Measurements from ENCODE around the gene AQP12A.
"Not testable (repeated sequence)": the region's sequence is repeated elsewhere in the genome, so short reads cannot be mapped to it uniquely, and the experiment has no call there.

Gene AQP12A

DNA sequence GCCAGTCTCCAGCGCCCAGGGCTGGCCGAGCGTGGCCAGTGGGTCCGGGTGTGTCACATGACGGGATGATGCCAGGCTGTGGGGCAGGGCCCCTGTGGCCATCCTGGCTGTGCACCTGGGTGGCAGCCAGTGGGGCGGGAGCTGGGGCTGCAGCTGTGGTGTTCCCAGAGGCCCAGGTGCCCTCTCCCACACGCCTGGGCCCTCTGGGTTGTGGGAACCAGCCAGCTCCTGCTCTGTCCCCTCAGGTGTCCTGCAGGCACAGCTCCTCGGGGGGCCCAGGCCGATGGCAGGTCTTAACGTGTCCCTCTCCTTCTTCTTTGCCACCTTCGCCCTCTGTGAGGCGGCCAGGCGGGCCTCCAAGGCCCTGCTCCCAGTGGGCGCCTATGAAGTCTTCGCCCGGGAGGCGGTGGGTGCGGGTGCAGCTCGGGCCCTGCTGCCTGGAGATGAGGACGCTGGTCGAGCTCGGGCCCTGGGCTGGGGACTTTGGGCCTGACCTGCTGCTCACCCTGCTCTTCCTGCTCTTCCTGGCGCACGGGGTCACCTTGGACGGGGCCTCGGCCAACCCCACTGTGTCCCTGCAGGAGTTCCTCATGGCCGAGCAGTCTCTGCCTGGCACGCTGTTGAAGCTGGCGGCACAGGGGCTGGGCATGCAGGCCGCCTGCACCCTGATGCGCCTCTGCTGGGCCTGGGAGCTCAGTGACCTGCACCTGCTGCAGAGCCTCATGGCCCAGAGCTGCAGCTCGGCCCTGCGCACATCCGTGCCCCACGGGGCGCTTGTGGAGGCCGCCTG, at the start of gene AQP12A:
TSS of gene AQP12A (plus strand) at position 236 of the 790 bp plus-strand sequence. CDS start at position 284, 48 bp downstream.
- DNase-seq (ENCODE audit: insufficient read length, low spot score); FAIRE-seq: not testable (repeated sequence)

DNA sequence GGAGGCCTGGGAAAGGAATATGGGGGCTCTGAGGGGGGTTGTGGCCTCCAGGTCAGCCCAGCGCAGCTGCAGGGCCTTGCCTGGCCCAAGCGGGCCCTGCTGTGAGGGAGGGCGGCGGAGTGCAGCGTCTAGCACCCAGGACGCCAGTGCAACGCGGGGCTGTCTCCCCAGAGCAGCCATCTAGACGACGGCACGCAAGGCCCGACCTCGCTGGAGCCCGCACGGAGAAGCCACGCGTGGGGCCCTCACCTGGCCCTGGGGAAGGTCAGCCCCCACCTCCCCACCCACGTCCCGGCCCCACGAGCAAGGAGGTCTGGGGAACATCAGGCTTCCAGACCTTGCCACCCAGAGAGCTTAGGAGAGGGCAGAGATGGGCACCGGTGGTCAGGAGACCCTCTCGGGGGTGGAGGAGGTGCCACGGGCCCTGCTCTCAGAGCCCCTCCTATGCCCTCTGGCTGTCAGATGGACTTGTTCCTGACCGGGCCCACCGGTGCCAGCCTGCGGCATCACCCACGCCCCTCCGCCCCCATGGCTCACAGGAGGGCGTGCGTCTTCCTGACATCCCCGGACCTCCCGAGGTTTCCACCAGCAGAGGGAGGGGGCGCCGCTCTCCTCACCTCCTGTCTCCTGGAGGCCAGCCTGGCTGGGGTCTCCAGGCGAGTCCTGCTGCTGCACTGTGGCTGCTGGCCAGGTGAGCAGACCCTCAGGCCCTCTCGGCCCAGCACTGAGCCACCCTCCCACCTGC, 49.4 kb upstream of the AQP12A start:
- DNase-seq (ENCODE audit: insufficient read length, low spot score) (no peak), FAIRE-seq (no peak)
- TF ChIP-seq, protein P1, sequence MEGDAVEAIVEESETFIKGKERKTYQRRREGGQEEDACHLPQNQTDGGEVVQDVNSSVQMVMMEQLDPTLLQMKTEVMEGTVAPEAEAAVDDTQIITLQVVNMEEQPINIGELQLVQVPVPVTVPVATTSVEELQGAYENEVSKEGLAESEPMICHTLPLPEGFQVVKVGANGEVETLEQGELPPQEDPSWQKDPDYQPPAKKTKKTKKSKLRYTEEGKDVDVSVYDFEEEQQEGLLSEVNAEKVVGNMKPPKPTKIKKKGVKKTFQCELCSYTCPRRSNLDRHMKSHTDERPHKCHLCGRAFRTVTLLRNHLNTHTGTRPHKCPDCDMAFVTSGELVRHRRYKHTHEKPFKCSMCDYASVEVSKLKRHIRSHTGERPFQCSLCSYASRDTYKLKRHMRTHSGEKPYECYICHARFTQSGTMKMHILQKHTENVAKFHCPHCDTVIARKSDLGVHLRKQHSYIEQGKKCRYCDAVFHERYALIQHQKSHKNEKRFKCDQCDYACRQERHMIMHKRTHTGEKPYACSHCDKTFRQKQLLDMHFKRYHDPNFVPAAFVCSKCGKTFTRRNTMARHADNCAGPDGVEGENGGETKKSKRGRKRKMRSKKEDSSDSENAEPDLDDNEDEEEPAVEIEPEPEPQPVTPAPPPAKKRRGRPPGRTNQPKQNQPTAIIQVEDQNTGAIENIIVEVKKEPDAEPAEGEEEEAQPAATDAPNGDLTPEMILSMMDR (IDR thresholded peaks at IDR 0.05; ENCODE audit: insufficient read depth, missing control alignments) = no peak

DNA sequence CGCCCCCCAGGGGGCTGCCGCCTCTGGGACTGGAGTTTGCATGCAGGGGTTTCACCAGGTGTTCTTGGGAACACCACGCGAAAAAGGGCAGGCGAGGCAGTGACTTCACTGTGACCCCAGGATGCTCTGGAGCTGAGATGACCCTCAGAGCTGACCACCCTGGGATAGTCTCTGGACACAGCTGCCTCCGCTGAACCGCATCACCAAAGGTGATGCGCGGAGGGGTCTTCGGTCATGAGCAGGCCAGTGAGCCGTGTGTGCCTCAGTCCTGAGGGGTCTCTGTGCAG, 48.9 kb upstream of the AQP12A start:
- TF ChIP-seq, protein P1 (IDR thresholded peaks at IDR 0.05; ENCODE audit: insufficient read depth, missing control alignments) = no peak
- FAIRE-seq = no peak
- DNase-seq (ENCODE audit: insufficient read length, low spot score) = no peak

DNA sequence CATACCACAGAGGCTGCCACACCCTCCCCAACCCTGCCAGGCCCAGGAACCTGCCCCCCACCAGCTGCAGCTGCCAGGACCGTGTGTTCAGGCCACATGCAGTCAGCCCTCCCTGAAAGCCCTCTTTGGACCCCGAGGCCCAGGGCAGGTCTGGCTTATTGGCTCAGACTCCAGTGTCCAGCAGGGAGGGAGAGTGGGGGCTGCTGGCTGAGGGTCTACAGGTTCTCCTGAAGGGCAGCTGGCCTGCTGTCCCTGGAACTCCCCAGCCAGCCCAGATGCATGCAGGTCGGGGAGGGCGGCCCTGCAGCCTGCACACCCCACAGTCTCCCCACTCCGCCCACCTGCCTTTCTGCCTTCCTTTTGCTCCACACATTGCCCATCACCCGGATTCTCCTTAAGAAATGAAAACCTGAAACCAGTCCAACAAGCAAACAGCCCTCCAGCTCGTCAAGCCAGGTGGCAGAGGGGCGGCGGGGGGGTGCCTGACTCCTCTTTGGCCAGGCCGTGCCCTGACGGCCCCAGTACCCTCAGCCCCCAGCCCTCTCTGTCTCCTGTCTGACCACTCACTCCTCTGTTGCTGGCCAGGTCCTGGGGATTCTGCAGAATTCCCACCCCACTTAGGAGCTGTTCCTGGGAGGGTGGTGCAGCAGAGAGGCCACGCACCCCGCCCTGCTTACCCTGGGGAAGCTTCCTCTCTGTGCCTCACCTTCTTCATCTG, 48.4 kb upstream of the AQP12A start:
- FAIRE-seq (no peak), DNase-seq (ENCODE audit: insufficient read length, low spot score) (no peak)
- TF ChIP-seq, protein P1 (IDR thresholded peaks at IDR 0.05; ENCODE audit: insufficient read depth, missing control alignments) = no peak

GRCh38 chr2:240643811-240644150, 47.9 kb upstream of the AQP12A start:
- DNase-seq (ENCODE audit: insufficient read length, low spot score) (no peak), FAIRE-seq (no peak)
- TF ChIP-seq, protein P1 (IDR thresholded peaks at IDR 0.05; ENCODE audit: insufficient read depth, missing control alignments) = no peak

DNA sequence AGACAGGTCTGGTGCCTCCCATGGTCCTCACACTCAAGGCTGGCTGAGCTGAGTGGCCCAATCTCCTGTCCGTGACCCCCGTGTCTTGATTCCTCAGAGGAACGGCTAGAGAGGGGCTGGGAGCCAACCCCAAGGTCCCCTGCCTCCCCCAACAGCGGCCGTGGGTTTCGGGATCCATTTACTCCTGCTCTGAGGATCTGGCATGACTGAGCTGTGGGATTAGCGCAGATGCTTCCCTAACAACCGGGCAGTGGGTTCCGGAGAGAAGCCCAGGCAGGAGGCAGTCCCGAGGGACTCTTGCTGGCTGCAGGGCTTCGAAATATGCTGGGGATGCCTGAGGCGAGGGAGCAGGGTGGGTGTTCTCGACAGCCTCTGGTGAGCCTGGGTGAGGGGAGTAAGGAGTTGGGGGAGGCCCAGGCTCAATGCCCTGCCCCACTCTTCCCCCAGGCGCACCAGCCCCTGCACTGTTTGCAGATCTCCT, 47.5 kb upstream of the AQP12A start:
- TF ChIP-seq, protein P1 (IDR thresholded peaks at IDR 0.05; ENCODE audit: insufficient read depth, missing control alignments) = no peak
- DNase-seq (ENCODE audit: insufficient read length, low spot score) (no peak), FAIRE-seq (no peak)

DNA sequence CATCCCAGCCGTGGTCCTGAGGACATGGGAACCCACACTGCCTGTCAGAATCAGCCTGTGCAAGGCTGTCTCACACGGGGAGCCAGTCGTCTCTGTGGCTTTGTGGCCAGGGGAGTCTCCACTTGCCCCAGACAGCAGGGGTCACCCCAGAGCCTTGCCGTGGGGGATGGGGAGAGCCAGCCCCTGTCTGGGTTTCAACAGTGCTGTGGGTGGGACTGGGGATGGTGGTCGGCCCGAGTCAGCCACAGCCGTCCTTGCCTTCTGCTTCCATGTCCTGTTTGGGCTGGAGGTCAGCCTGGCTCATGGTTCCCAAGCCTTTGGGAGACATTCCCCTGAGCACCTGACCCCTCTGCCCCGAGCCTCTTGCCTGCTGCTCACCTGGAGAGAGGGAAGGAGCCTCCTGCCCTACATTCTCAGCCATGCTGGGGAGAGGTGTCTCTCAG, 46.8 kb upstream of the AQP12A start:
- DNase-seq (ENCODE audit: insufficient read length, low spot score) = peak; percentile 13
- FAIRE-seq = no peak
- TF ChIP-seq, protein P1 (IDR thresholded peaks at IDR 0.05; ENCODE audit: insufficient read depth, missing control alignments) = no peak

Measured in D721Med (cell line).